PC-3 (cell line): ENCODE measurements around the gene MTHFD1L. TPM values are rescaled to one million over a fixed set of nuclear protein-coding genes. Genes with fewer than 3 reads are reported as not detected.

Experiments used
- ATAC-seq: fragments of 200-7000 bp; cut with Tn5 transposase; 2 replicates; pipeline ENCODE4 v1.9.1; 2020; ENCODE audit warnings: mild to moderate bottlenecking, moderate library complexity
- BruUV-seq: library from RNA; stranded (reverse); fragments of 400-500 nt; replicated peaks from 2 replicates; lab custom pipeline; 2021; lab: Mats Ljungman, UMichigan
- CTCF ChIA-PET: fragments of 300-600 bp; sonication (Branson Sonifier 250); formaldehyde crosslinking; loops from one replicate; lab custom pipeline; 2022; ENCODE audit warnings: antibody characterized with exemption; lab: Charles Lee
- POLR2A ChIA-PET: fragments of 300-600 bp; sonication (Branson Sonifier 250); formaldehyde crosslinking; loops from one replicate; lab custom pipeline; 2022; ENCODE audit warnings: antibody characterized with exemption; ENCODE audit not compliant: unreplicated experiment; lab: Charles Lee
- DNase-seq: peaks from one replicate; pipeline ENCODE4 v3.0.0-alpha.2; 2015
- H2AFZ ChIP-seq: fragments of 300-600 bp; sonication (generic); 2 replicates; pipeline ENCODE4 v1.6.0; 2016; ENCODE audit warnings: antibody characterized with exemption, low read length
- H3F3A ChIP-seq: fragments of 300-600 bp; sonication (generic); one replicate; pipeline ENCODE4 v1.6.0; 2017; ENCODE audit warnings: antibody characterized with exemption, low read length, control low read depth, mild to moderate bottlenecking; ENCODE audit not compliant: unreplicated experiment
- H3K27ac ChIP-seq: fragments of 300-600 bp; sonication (generic); 2 replicates; pipeline ENCODE4 v1.5.1; 2016; ENCODE audit warnings: mild to moderate bottlenecking, low read length
- H3K27me3 ChIP-seq: fragments of 300-600 bp; sonication (generic); 2 replicates; pipeline ENCODE4 v1.6.1; 2016; ENCODE audit warnings: low read length, mixed read lengths
- H3K36me3 ChIP-seq: fragments of 300-600 bp; sonication (generic); 2 replicates; pipeline ENCODE4 v1.6.1; 2016; ENCODE audit warnings: low read depth, mixed run types, low read length, mixed read lengths
- H3K4me1 ChIP-seq: fragments of 300-600 bp; sonication (generic); 2 replicates; pipeline ENCODE4 v1.5.1; 2016; ENCODE audit warnings: low read length; ENCODE audit not compliant: insufficient read depth
- H3K4me2 ChIP-seq: fragments of 300-600 bp; sonication (generic); 2 replicates; pipeline ENCODE4 v1.6.0; 2016; ENCODE audit warnings: low read length
- H3K4me3 ChIP-seq: fragments of 300-600 bp; sonication (generic); 2 replicates; pipeline ENCODE4 v1.5.1; 2016; ENCODE audit warnings: mild to moderate bottlenecking, low read length, mixed read lengths
- H3K79me2 ChIP-seq: fragments of 300-600 bp; sonication (generic); 2 replicates; pipeline ENCODE4 v1.6.1; 2017; ENCODE audit warnings: low read length, mixed read lengths
- H3K9ac ChIP-seq: fragments of 300-600 bp; sonication (generic); 2 replicates; pipeline ENCODE4 v1.6.0; 2016; ENCODE audit warnings: mild to moderate bottlenecking, low read length
- H3K9me2 ChIP-seq: fragments of 300-600 bp; sonication (generic); replicated peaks from 2 replicates; pipeline ENCODE4 v1.6.1; 2016; ENCODE audit warnings: mixed run types, low read length, mixed read lengths
- H3K9me3 ChIP-seq: fragments of 300-600 bp; sonication (generic); 2 replicates; pipeline ENCODE4 v1.6.1; 2016; ENCODE audit warnings: low read length, mixed read lengths
- H4K20me1 ChIP-seq: fragments of 300-600 bp; sonication (generic); 2 replicates; pipeline ENCODE4 v1.6.1; 2016; ENCODE audit warnings: low read length, mixed read lengths
- EZH2 ChIP-seq: fragments of 300-600 bp; sonication (generic); IDR thresholded peaks from one replicate; pipeline ENCODE4 v1.6.1; 2017; ENCODE audit warnings: antibody characterized with exemption, mild to moderate bottlenecking, low read length; ENCODE audit not compliant: unreplicated experiment
- EZH2phosphoT487 ChIP-seq: fragments of 300-600 bp; sonication (generic); IDR thresholded peaks from 2 replicates; pipeline ENCODE4 v1.6.1; 2018; ENCODE audit warnings: mild to moderate bottlenecking, antibody characterized with exemption, low read length, borderline replicate concordance
- intact Hi-C: fragments of 100-400 bp; cut with micrococcal nuclease; formaldehyde crosslinking; loops from 2 replicates; pipeline ENCODE4 v1.9.0; 2023
- total RNA-seq: library from RNA; depleted of rRNA; stranded (reverse); fragments of >200 nt; gene quantifications from 2 replicates; pipeline ENCODE4 v1.2.3, GENCODE V29; 2014
- TF ChIP-seq, protein P1 (sequence below): fragments of 300-600 bp; sonication (generic); conservative IDR thresholded peaks from 2 replicates; pipeline ENCODE4 v1.5.1; 2017; ENCODE audit warnings: antibody characterized with exemption, low read depth, mild to moderate bottlenecking, low read length

The MTHFD1L gene
- total RNA-seq, 1 experiment from 2014 or later, result 11.9 TPM

DNA sequence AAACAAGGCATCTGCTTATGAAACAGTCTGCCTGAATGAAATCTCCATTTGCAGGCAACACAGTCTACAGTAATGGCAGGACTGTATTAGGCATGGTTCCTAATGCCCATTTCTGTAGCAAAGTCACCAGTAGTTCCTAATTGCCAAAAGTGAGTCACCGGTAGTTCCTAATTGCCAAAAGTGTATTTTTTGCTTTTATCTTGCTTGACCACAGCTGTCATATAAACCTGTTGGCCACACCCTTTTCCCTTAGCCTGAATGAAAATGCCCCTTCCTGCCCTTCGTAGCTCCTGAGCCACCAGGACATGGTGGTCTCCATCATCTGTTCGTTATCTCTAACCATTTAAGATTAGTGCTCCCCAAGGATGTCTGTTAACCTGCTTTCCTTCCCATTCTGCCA, 34.5 kb downstream of the MTHFD1L start:
- no peaks in the 10 kb centered on the region for H3K9me2 ChIP-seq
- no peak overlapping the region for H3K9ac ChIP-seq
- no peaks in the 10 kb centered on the region for H3K79me2 ChIP-seq
- ChIA-PET CTCF (no interaction called here), POLR2A (no interaction called here)
- H3K27ac ChIP-seq, result no peak overlapping the region
- intact Hi-C loops, result no loop called here
- no peak for ATAC-seq
- H3F3A ChIP-seq, result no peaks in the 10 kb centered on the region
- no peak for TF ChIP-seq EZH2
- TF ChIP-seq EZH2phosphoT487, result no peak
- TF ChIP-seq, protein P1, sequence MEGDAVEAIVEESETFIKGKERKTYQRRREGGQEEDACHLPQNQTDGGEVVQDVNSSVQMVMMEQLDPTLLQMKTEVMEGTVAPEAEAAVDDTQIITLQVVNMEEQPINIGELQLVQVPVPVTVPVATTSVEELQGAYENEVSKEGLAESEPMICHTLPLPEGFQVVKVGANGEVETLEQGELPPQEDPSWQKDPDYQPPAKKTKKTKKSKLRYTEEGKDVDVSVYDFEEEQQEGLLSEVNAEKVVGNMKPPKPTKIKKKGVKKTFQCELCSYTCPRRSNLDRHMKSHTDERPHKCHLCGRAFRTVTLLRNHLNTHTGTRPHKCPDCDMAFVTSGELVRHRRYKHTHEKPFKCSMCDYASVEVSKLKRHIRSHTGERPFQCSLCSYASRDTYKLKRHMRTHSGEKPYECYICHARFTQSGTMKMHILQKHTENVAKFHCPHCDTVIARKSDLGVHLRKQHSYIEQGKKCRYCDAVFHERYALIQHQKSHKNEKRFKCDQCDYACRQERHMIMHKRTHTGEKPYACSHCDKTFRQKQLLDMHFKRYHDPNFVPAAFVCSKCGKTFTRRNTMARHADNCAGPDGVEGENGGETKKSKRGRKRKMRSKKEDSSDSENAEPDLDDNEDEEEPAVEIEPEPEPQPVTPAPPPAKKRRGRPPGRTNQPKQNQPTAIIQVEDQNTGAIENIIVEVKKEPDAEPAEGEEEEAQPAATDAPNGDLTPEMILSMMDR, result no peak
- H2AFZ ChIP-seq, result no peak overlapping the region
- H3K4me3 ChIP-seq, result no peak overlapping the region
- H3K27me3 ChIP-seq, result no peaks in the 10 kb centered on the region
- peaks cover 3% of the 10 kb centered on the region for H3K36me3 ChIP-seq
- H3K9me3 ChIP-seq, result no peaks in the 10 kb centered on the region
- no peak overlapping the region for H3K4me2 ChIP-seq
- H3K4me1 ChIP-seq, result peaks cover 11% of the 10 kb centered on the region
- no TSS peak for BruUV-seq
- no peaks in the 10 kb centered on the region for H4K20me1 ChIP-seq
- no peak for DNase-seq

DNA sequence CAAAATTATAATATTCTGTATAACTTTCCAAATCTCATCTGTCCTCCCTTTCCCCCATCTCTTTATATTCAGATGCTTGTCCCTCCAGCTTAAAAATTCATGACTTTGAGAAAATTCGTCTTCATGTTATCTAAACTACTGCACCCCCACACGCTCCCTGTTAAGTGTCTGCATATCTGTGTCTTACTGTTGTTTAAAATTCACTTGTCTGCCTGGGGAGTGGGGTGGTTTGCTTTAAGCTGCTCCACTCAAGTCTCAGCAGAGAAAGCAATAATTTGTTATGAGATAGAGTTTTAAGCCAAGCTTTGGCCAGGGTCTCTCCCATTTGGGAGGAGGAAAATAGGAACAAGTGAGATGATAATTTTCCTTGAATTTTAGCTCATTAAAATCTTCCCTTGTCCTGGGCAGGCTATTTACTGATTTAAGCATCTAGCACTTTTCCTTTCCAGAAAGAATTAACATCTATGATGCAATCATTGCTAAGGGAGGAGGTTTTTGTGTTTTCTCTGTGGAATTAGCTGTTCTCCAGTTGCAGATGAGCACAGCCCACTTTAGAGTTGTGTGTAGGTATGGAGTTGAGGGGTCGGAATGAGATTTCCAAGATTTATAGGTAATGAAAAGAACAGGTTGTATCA, 36.8 kb downstream of the MTHFD1L start:
- H3K4me3 ChIP-seq, result no peak overlapping the region
- no peaks in the 10 kb centered on the region for H4K20me1 ChIP-seq
- no peaks in the 10 kb centered on the region for H3F3A ChIP-seq
- no peak for TF ChIP-seq EZH2
- TF ChIP-seq EZH2phosphoT487, result no peak
- TF ChIP-seq, protein P1, result no peak
- H3K4me2 ChIP-seq, result no peak overlapping the region
- intact Hi-C loops, result no loop called here
- no peak overlapping the region for H3K9ac ChIP-seq
- H3K9me3 ChIP-seq, result no peaks in the 10 kb centered on the region
- H3K36me3 ChIP-seq, result peaks cover 14% of the 10 kb centered on the region
- H3K9me2 ChIP-seq, result no peaks in the 10 kb centered on the region
- ATAC-seq (no peak), DNase-seq (no peak)
- H3K79me2 ChIP-seq, result no peaks in the 10 kb centered on the region
- ChIA-PET POLR2A (no interaction called here), CTCF (no interaction called here)
- H3K27ac ChIP-seq, result no peak overlapping the region
- BruUV-seq, result no TSS peak
- H3K4me1 ChIP-seq, result peaks cover 5% of the 10 kb centered on the region; the same call in 1 of the 2 replicates
- H3K27me3 ChIP-seq, result no peaks in the 10 kb centered on the region
- no peak overlapping the region for H2AFZ ChIP-seq

- CTCF ChIA-PET, result no interaction called here
- intact Hi-C loops, result no loop called here
- Histone ChIP-seq H3K36me3 (peaks cover 11% of the 10 kb centered on the region), H3K9me2 (no peaks in the 10 kb centered on the region), H3F3A (no peaks in the 10 kb centered on the region), H3K27ac (no peak overlapping the region), H3K9me3 (no peaks in the 10 kb centered on the region), H2AFZ (no peak overlapping the region), H4K20me1 (no peaks in the 10 kb centered on the region), H3K4me1 (no peaks in the 10 kb centered on the region), H3K27me3 (no peaks in the 10 kb centered on the region), H3K4me2 (no peak overlapping the region), H3K4me3 (no peak overlapping the region), H3K79me2 (no peaks in the 10 kb centered on the region), H3K9ac (no peak overlapping the region)
- POLR2A ChIA-PET, result no interaction called here
- no TSS peak for BruUV-seq
- DNase-seq, result no peak
- no peak for ATAC-seq
- TF ChIP-seq EZH2phosphoT487, result no peak
- TF ChIP-seq, protein P1, result peak; percentile 59
Observed at GRCh38 chr6:150905769-150906168, 40.3 kb downstream of the MTHFD1L start.
